Anterior cingulate cortex (tissue), 58 donors: ENCODE measurements around the gene PRAMEF2.
"Not testable (repeated sequence)": the region's sequence is repeated elsewhere in the genome, so short reads cannot be mapped to it uniquely, and the experiment has no call there.

Experiments
- DNase-seq, 58 donors: peaks; one replicate each; lab custom pipeline; 2025; lab: John Stamatoyannopoulos, UW

Gene PRAMEF2, protein sequence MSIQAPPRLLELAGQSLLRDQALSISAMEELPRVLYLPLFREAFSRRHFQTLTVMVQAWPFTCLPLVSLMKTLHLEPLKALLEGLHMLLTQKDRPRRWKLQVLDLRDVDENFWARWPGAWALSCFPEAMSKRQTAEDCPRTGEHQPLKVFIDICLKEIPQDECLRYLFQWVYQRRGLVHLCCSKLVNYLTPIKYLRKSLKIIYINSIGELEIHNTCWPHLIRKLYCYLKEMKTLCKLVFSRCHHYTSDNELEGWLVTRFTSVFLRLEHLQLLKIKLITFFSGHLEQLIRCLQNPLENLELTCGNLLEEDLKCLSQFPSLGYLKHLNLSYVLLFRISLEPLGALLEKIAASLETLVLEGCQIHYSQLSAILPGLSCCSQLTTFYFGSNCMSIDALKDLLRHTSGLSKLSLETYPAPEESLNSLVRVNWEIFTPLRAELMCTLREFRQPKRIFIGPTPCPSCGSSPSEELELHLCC

DNA sequence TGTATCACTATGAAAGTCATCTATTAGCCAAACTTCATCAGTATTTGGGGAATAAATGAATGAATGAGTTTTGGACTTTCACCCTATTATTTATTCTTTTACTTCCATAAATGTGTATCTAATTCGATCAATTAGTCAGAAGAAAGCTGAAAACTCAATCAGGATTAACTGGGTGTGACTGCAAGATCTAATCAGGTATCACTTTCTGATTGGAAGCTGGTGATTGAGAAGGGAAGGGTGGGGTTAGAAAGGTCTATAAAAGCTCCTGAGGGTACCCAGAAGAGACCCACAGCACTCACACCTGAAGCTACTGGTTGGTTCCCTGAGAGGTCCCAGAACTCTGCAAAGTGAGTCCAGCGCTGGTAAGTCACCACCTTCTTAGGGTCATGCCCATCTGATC lies at the start of gene PRAMEF2:
PRAMEF2 (plus strand) TSS at position 301 of the 400 bp plus-strand sequence. CDS start 1,924 bp downstream, outside the sequence.
- DNase-seq: not testable (repeated sequence)

DNA sequence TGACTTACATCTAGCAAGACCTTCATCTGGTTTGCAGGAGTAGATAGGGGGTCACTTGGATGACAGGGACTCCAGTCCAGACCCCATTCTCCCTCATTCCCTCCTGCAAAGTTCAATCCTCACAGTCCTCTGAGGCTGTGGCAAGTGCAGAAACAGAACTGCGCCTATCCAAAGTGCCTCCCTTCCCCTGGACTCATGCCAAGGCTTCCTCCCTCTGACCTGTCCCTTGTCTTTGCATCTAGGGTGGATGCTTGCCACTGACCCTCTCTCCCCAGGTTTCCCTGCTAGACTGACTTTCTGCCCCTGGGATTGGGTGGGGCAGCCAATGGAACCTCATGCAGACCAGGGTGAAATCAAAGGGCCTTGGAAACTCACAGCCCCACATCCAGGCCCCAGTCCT lies 47.0 kb upstream of the PRAMEF2 start:
- no peak for DNase-seq

DNA sequence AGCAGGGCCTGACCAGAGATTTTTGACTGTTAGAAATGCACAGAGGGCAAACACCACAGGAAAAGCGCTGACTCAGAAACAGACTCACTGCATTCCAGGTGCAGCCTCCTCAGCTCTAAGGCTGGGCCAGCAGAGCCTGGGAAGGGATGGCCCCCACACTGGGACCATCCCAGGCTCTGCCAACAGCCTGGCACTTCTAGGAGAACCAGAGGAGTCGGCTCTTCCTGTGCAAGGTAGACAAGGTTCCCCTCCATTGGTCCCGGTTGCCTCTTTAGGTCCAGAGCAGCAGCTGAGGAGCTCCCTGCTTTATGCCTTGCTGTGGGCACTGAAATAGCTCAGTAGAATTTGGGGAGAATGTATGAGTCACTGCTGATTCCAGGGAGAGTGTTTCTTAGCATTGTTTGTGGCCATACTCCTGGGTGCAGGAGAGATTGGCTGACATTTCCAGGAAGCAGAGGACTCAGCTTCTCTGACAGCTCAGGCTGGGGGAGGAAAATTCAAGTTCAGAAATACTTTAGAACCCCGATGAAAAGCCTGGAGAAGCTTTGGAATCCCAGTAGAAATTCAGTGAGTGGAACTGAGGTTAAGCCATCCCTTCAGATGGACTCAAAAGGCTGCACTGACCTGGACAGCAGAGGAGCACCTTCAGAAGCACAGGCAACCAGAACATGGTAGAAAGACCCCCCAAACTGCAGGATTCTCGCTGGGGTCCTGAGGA lies 46.0 kb upstream of the PRAMEF2 start:
- no peak for DNase-seq

DNA sequence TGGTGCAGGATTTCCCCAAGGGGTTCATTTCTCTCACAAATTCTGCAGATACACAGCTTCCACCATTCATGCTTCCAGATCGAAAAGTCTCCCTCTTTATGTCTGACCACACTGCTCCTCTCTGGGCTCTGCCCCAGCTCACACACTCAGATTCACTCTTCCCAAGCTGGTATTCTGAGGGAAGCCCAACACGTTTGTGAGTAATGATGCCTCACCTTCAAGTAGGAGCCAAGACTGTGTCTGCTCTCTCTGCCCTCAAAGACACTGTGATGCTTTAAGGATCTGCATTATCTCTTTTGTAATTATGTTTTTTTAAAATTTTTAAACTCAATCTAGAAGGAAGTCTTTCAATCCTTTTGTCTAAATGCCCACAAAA lies 45.5 kb upstream of the PRAMEF2 start:
- DNase-seq: no peak

DNA sequence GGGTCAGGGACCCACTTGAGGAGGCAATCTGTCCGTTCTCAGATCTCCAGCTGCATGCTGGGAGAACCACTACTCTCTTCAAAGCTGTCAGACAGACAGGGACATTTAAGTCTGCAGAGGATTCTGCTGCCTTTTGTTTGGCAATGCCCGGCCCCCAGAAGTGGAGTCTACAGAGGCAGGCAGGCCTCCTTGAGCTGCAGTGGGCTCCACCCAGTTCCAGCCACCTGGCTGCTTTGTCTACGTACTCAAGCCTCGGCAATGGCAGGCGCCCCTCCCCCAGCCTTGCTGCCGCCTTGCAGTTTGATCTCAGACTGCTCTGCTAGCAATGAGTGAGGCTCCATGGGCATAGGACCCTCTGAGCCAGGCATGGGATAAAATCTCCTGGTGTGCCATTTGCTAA lies 37.8 kb upstream of the PRAMEF2 start:
- DNase-seq: not testable (repeated sequence)

DNA sequence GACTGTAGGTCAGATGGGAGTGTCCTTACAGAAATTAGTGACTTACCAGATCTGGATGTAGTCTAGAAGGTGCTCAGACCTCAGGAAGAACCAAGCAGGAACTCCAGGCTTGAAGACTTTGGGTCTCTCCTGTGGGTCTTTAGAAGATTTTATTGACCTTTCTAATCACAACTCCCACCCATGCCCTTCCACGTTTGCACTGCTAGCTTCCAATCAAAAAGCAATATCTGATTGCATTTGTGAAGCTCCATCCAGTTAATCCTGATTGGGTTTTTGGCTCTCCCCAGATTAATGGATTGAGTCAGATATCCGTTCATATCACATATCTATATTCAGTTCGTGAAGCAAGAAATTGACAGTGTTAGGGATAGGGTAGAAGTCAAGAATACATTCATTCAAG lies 25.6 kb upstream of the PRAMEF2 start, which contains the start of gene PRAMEF11:
PRAMEF11 (minus strand) TSS at position 101 of the 400 bp plus-strand sequence. CDS start 2,621 bp downstream, outside the sequence.
- DNase-seq: not testable (repeated sequence)

DNA sequence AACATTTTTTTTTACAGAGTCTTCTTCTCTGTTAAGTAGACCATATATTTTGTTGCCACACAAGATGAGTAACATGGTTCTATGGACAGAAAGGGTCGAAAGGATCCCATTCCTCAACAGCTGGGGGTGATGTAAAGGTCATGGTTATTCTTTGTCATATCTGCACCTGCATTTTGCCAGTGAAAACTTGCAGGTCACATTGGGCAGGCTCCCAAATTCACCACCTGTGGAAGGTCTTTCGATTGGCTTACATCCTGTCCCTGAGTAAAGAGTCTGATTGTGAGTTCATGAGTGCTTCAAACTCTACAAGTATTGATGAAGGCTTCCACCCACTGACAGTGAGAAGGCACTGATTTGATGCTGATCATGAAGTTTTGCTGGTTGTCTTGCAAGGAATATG lies 23.6 kb upstream of the PRAMEF2 start:
- not testable (repeated sequence) for DNase-seq

DNA sequence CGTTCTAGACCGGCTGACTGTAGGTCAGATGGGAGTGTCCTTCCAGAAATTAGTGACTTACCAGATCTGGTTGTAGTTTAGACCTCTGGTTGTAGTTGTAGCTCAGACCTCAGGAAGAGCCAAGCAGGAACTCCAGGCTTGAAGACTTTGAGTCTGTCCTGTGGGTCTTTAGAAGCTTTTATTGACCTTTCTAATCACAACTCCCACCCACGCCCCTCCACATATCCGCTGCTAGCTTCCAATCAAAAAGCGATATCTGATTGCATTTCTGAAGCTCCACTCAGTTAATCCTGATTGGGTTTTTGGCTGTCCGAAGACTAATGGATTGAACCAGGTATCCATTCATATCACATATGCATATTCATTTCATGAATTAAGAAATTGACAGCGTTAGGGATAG lies 8.3 kb upstream of the PRAMEF2 start, which contains the start of gene HNRNPCL1:
HNRNPCL1 (minus strand) TSS at position 101 of the 400 bp plus-strand sequence. CDS start 431 bp downstream, outside the sequence.
- DNase-seq: not testable (repeated sequence)

DNA sequence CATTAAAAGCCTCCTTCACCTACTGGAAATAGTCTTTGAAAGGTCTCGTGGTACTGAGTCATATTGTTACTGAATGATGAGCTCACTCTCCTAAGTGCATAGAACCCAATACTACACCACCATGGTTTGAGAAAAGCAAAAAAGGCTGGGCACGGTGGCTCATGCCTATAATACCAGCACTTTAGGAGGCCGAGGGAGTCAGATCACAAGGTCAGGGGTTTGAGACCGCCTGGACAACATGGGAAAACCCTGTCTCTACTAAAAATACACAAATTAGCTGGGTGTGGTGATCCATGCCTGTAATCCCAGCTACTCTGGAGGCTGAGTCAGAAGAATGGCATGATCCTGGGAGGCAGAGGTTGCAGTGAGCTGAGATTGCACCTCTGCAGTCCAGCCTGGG lies 5.1 kb upstream of the PRAMEF2 start:
- DNase-seq: no peak

DNA sequence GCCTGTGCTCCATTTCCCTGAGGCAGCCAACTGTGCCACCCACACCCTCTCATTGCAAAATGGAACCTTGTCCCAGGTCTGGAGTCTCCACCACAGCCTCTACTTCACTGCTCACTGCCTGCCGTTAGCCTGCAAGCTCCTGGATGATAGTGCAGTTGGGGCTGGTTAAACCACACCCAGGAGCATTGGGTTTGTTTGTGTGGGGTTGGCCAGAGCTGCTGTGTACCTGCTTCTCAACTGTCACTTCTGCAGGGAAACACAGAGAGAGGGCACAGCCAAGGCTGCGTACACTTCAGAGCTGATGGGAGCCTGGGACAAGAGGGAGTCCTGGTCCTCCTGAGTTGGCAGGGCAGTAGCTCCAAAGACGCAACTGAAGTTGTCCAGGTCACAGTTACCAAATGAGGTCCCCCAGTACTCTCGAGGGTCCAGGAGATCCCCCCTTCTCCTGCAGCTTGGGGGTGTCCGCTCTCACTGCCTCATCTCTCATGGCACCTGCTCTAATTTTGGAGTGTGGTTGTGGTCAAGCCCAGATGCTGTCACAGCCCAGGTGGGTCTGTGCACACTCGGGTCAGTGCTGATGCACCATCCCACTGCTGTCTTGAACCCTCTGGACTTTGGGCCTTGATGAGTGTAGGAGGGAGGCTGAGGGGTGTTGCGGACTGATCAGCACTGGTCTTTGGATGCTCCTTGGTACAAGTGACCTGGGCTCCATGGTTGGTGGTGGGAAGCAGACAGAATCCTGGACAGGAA lies 6.4 kb downstream of the PRAMEF2 start:
- DNase-seq: not testable (repeated sequence)

DNA sequence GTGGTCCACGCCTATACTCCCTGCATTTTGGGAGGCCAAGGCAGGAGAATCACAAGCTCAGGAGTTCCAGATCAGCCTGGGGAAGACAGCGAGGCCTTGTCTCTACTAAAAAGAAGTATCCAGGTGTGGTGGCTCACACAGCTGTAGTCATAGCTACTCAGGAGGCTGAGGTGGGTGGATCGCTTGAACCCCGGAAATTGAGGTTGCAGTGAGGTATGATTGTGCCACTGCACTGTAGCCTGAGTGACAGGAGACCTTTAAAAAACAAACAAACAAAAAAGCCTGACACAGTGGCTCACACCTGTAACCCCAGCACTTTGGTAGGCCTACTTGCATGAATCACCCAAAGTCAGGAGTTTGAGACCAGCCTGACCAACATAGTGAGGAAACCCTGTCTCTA lies 21.6 kb downstream of the PRAMEF2 start:
- DNase-seq: not testable (repeated sequence)

DNA sequence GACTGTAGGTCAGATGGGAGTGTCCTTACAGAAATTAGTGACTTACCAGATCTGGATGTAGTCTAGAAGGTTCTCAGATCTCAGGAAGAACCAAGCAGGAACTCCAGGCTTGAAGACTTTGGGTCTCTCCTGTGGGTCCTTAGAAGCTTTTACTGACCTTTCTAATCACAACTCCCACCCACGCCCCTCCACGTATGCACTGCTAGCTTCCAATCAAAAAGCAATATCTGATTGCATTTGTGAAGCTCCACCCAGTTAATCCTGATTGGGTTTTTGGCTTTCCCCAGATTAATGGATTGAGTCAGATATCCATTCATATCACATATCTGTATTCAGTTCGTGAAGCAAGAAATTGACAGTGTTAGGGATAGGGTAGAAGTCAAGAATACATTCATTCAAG lies 29.2 kb downstream of the PRAMEF2 start, which contains the start of gene PRAMEF4:
PRAMEF4 (minus strand) TSS at position 101 of the 400 bp plus-strand sequence. CDS start 2,807 bp downstream, outside the sequence.
- not testable (repeated sequence) for DNase-seq

DNA sequence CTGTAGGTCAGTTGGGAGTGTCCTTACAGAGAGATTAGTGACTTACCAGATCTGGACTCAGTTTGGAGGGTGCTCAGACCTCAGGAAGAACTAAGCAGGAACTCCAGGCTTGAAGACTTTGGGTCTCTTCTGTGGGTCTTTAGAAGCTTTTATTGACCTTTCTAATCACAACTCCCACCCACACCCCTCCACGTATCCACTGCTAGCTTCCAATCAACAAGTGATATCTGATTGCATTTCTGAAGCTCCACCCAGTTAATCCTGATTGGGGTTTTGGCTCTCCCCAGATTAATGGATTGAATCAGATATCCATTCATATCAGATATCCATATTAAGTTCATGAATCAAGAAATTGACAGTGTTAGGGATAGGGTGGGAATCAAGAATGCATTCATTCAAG lies 41.3 kb downstream of the PRAMEF2 start, which contains the start of gene PRAMEF10:
PRAMEF10 (minus strand) TSS at position 101 of the 400 bp plus-strand sequence. CDS start 2,423 bp downstream, outside the sequence.
- DNase-seq: not testable (repeated sequence)

DNA sequence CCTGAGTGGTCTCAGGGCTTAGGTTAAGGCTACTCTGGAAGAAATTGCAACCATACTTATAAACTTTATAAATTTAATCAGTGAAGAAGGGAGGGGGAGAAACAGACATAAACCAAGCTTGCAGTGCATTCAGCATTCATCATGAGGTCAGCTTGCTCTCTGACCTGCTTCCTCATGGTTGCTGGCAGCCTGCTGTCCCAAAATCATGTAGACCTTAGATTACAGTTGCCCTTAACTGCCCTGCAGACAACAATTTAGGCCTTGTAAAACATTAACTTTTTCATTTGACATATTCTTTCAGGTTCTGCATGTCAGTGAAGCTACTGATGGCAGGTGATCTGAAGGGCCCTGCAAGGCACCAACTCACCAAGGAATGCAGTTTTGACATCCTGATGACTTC lies 42.3 kb downstream of the PRAMEF2 start:
- DNase-seq: not testable (repeated sequence)

DNA sequence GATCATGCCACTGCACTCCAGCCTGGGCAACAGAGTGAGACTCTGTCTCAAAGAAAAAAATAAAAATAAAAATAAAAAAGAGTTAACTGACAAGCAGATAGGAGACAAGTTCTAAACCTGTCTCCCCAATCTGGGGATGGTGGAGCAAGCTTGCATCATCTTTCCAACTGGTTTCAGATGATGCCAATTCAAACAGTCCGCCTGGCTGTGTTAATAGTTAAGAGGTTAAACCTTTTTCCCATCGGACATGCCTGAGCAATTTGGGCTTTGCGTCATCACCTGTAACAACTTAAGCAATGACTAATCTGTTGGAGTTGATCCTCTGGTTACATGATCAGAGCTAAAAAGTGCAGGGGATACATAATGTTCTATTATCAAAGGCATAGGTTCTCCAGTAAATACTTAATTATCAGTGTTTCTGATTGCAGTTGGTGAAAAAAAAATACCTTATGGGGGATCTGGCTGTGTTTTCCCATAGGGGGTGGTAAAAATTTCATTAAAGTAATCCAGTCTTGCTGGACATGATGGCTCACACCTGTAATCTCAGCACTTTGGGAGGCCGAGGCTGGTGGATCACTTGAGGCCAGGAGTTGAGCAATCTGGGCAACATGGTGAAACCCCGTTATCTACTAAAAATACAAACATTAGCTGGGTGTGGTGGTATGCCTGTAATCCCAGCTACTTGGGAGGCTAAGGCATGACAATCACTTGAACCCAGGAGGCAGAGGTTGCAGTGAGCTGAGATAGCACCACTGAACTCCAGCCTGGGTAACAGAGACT lies 47.1 kb downstream of the PRAMEF2 start:
- not testable (repeated sequence) for DNase-seq
